ENCODE results near the gene FAS. TPM values are rescaled to one million over a fixed set of nuclear protein-coding genes. Genes with fewer than 3 reads are reported as not detected.

The FAS gene
- polyA plus RNA-seq, 3 donors, result 27.3 to 28.9 (median 27.9) TPM

GRCh38 chr10:88999625-89000024 lies 9.0 kb downstream of the FAS start:
- Histone ChIP-seq H3K4me2 (replicated peaks; ENCODE audit: extremely low read depth, low read length, poor library complexity, severe bottlenecking) (no peak overlapping the region), H3K79me2 (ENCODE audit: insufficient read depth, low read length) (peaks cover 67% of the 10 kb centered on the region), H3K27ac (ENCODE audit: low read depth in 1 of 2, low read length in 2 of 2) (no peak overlapping the region), H3K36me3 (replicated peaks in 1 of 2; ENCODE audit: control insufficient read depth in 1 of 2, insufficient read depth in 2 of 2, low read length in 2 of 2) (peaks cover 5 to 22% of the 10 kb centered on the region in 2 donors), H3K9ac (ENCODE audit: insufficient read depth, low read length, poor library complexity, severe bottlenecking) (no peak overlapping the region), H3K4me3 (replicated peaks in 1 of 3; ENCODE audit: low read depth in 2 of 3, low read length in 3 of 3) (no peak overlapping the region), H3K4me1 (ENCODE audit: control insufficient read depth in 1 of 2, insufficient read depth in 2 of 2, low read length in 2 of 2) (peaks cover 8 to 23% of the 10 kb centered on the region in 2 donors), H4K20me1 (ENCODE audit: insufficient read depth, low read length) (peaks cover 36% of the 10 kb centered on the region), H2AFZ (ENCODE audit: insufficient read depth, low read depth, low read length, poor library complexity, severe bottlenecking) (no peak overlapping the region), H3K27me3 (ENCODE audit: control insufficient read depth in 2 of 2, insufficient read depth in 2 of 2, low read length in 2 of 2) (no peaks in the 10 kb centered on the region), H3K9me3 (replicated peaks in 1 of 2; ENCODE audit: control insufficient read depth in 1 of 2, insufficient read depth in 1 of 2, low read length in 2 of 2) (no peaks in the 10 kb centered on the region)
- intact Hi-C loops (cut with micrococcal nuclease), result loop anchor here in 1 of 2 donors (5.0 kb wide), 1 partner anchor 62 kb away; no protein-coding TSS in a partner anchor
- no peak overlapping the region for H3K4me3 Mint-ChIP-seq
- no peak for DNase-seq
- H3K27me3 Mint-ChIP-seq (ENCODE audit: low read depth in 3 of 3), result no peaks in the 10 kb centered on the region
- H3K27ac Mint-ChIP-seq, result peak overlapping the region in 2 of 7 donors; percentile 32 to 91
- H3K9me3 Mint-ChIP-seq, result no peaks in the 10 kb centered on the region
- WGBS (ENCODE audit: insufficient coverage), result no CpG with 5 or more reads among the region's 1 CpG
- no peak for TF ChIP-seq CTCF (IDR thresholded peaks at IDR 0.05)
- peaks cover 27 to 35% of the 10 kb centered on the region in 2 donors for H3K36me3 Mint-ChIP-seq
- H3K4me1 Mint-ChIP-seq, result peaks cover 49% of the 10 kb centered on the region

- Histone ChIP-seq H2AFZ (ENCODE audit: insufficient read depth, low read depth, low read length, poor library complexity, severe bottlenecking) (no peak overlapping the region), H3K79me2 (ENCODE audit: insufficient read depth, low read length) (peaks cover 52% of the 10 kb centered on the region), H4K20me1 (ENCODE audit: insufficient read depth, low read length) (peaks cover 36% of the 10 kb centered on the region), H3K4me2 (replicated peaks; ENCODE audit: extremely low read depth, low read length, poor library complexity, severe bottlenecking) (no peak overlapping the region), H3K4me1 (ENCODE audit: control insufficient read depth in 1 of 2, insufficient read depth in 2 of 2, low read length in 2 of 2) (peaks cover 8 to 20% of the 10 kb centered on the region in 2 donors), H3K9me3 (replicated peaks in 1 of 2; ENCODE audit: control insufficient read depth in 1 of 2, insufficient read depth in 1 of 2, low read length in 2 of 2) (no peaks in the 10 kb centered on the region), H3K27me3 (ENCODE audit: control insufficient read depth in 2 of 2, insufficient read depth in 2 of 2, low read length in 2 of 2) (no peaks in the 10 kb centered on the region), H3K9ac (ENCODE audit: insufficient read depth, low read length, poor library complexity, severe bottlenecking) (no peak overlapping the region), H3K27ac (ENCODE audit: low read depth in 1 of 2, low read length in 2 of 2) (no peak overlapping the region), H3K36me3 (replicated peaks in 1 of 2; ENCODE audit: control insufficient read depth in 1 of 2, insufficient read depth in 2 of 2, low read length in 2 of 2) (peaks cover 15 to 34% of the 10 kb centered on the region in 2 donors), H3K4me3 (replicated peaks in 1 of 3; ENCODE audit: low read depth in 2 of 3, low read length in 3 of 3) (no peak overlapping the region)
- WGBS (ENCODE audit: insufficient coverage), result 87% methylated on average over 5 of the region's 5 CpGs
- H3K4me1 Mint-ChIP-seq, result peaks cover 37% of the 10 kb centered on the region
- peak overlapping the region in 1 of 2 donors; percentile 4 for H3K4me3 Mint-ChIP-seq
- peak overlapping the region in 6 of 7 donors; percentile 26 to 80 (median 66) for H3K27ac Mint-ChIP-seq
- intact Hi-C loops (cut with micrococcal nuclease), result loop anchor here in 1 of 2 donors (5.0 kb wide), 1 partner anchor 64 kb away; no protein-coding TSS in a partner anchor
- H3K9me3 Mint-ChIP-seq, result no peaks in the 10 kb centered on the region
- H3K27me3 Mint-ChIP-seq (ENCODE audit: low read depth in 3 of 3), result no peaks in the 10 kb centered on the region
- peaks cover 30 to 43% of the 10 kb centered on the region in 2 donors for H3K36me3 Mint-ChIP-seq
- no peak for DNase-seq
- no peak for TF ChIP-seq CTCF (IDR thresholded peaks at IDR 0.05)
These were observed 10.6 kb downstream of the FAS start for GRCh38 chr10:89001024-89001728.
